NCI-H82 treated with DMSO at 0.1 percent for 48 hours (cell line): Measurements from ENCODE around the gene MAP2K7.

Experiments
- DNase-seq: peaks from one replicate; lab custom pipeline; 2025; ENCODE audit not compliant: unreplicated experiment; lab: John Stamatoyannopoulos, UW

The MAP2K7 gene

DNA sequence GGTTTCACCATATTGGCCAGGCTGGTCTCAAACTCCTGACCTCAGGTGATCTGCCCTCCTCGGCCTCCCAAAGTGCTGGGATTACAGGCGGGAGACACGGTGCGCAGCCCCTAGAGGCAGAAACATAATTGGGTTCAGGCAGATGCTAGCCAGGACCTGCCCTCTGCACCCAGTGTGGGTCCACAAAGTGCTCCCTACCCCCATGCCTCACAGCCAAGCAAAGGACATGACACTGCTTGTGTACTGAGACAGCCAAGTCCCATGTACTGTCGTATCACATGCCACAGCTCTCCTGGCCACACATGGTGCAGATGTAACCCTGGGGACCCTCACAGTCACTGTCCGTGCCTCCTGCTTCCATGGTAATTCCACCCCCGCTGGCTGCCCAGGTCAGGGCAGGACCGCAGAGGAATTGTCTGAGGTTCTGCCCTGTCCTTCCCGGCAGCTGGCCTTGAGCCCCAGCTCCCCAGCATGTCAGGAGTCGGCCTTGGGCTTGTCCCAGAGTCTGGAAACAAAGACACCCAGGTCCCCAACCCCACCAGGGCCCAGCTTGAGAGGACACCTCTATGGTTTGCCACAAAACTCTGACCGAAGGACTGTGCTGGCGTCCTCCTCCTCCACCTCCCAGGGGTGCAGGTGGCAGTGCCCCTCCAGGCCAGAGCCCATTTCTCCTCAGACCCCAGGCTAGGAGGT is 37.1 kb upstream of the MAP2K7 start:
- no peak for DNase-seq

GRCh38 chr19:7867092-7867844 is 36.4 kb upstream of the MAP2K7 start:
- DNase-seq = no peak

GRCh38 chr19:7868326-7868670 is 35.4 kb upstream of the MAP2K7 start:
- peak; percentile 44 for DNase-seq

DNA sequence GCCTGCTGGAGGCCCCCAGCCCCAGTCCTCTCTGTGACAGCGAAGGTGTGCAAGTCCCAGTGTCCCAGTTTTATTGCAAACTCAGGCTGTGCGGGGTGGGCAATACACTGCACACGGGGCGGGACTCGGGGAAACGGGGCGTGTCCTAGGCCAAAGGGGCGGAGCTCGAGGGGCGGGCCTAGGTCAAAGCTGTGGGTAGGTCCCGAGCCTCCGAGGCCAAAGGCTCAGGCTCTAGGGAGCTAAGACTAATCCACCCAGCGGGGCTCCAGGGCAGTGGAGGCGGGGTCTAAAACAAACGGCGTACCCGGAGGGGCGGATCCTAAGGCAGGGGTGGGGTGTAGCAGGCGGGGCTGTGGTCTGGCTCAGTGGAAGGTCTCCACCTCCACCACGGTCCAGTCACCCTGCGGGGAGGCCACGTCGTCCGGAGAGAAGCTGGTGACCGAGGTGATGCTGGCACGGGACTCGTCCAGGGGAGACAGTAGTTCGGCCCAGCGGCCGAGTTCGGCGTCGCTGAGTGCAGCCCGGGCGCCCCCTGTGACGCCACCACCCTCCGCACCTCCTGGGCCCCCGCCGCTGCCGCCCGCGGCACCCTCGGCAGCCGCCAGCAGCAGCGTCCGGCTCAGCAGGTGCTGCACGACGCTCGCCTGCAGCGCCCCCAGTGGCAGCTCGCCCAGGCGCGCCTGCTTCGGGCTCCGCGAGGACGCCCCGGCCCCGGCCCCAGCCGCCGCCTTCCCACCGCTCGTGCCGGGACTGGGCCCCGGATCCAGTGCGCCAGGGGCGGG is 34.8 kb upstream of the MAP2K7 start:
- peak; percentile 44 for DNase-seq

GRCh38 chr19:7869453-7869909 is 34.2 kb upstream of the MAP2K7 start:
- DNase-seq = no peak

DNA sequence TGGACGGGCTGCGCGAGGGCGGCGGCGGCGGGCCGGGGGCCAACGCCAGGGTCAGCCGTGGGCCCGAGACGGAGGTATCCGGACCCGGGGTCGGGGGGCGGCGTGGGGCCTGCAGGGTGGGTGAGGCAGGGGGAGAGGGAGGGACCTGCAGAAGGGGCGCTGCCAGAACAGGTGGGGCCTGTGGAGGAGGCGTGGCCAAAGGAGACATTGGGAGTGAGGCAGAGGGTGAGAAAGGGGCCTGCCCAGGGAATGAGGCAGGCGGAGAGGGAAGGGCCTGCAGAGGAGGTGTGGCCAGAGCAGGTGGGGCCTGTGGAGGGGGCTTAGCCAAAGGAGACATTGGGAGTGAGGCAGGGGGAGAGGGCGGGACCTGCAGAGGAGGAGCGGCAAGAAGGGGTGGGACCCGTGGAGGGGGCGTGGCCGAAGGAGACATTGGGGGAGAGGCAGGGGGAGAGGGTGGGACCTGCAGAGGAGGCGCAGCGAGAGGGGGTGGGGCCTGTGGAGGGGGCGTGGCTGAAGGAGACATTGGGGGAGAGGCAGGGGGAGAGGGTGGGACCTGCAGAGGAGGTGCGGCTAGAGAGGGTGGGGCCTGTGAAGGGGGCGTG is 33.7 kb upstream of the MAP2K7 start:
- DNase-seq = no peak

DNA sequence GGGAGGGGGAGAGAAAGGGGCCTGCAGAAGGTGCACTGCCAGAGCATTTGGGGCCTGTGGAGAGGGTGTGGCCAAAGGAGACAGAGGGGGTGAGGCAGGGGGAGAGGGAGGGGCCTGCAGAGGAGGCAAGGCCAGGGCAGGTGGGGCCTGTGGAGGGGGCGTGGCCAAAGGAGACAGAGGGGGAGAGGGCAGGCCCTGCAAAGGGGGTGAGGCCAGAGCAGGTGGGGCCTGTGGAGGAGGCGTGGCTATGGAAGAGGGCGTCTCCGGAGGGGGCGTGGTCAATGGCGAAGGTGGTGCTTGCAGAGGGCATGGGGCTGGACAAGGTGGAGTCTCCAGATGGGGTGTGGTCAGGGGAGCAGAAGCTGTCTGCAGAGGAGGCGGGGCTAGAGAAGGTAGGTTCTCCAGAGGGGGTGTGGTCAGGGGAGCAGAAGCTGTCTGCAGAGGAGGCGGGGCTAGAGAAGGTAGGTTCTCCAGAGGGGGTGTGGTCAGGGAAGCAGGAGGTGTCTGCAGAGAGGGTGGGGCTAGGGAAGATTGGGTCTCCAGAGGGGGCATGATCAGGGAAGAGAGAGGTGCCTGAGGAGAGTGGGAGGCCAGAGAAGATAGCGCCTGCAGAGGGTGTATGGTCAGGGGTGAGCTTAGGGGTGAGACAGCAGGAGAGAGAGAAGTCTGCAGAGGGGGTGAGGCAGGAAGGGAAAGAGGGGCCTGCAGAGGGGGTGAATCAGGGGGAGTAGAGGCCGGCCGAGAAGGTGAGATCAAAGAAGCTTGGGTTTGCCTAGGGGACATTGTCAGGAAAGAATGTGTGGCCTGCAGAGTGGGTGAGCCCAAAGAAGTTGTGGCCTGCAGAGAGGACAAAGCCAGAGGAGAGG is 32.9 kb upstream of the MAP2K7 start:
- peak; percentile 53 for DNase-seq

GRCh38 chr19:7871437-7872305 is 32.0 kb upstream of the MAP2K7 start:
- peak; percentile 91 for DNase-seq

DNA sequence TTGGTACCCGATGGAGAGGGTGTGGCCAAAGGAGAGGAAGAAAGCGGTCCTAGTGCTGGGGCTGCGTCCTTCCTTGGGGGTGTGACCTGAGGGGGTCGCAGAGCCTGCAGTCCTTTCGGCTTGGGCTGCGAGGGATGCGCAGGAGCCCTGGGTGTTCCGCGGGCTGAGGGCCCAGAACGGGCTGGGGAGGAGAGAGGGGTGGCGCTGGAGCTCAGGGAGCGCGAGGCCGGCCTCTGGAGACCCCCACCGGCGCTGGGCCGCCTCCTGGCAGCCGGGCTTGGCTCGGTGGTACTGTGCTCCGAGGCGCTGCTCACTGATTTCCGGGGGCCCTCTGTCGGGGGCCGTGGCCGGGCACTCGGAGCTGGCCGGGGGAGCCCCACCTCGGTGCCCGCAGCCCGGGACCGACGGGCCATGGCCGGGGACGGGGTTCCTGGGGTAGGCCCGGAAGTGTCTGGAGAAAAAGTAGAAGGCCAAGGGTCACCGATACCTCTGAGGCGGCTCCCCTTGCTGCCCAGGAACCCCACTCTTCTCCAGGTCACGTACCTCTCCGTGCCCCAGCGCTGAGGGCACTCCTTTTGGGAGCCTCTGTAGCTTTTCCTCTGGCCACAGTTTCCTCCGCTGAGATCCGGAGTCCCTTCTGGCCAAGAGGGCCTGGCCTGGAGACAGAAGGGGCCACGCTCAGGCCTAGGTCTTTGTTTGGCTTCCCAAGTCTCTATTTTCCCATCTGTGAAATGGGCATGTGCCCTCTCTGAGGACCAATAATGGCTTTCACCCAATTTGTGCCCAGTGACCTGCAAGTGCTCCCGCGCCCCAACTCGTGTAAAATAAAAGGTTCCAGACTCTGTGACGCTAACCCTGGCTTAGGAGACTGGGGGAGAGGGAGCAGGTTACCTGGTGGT is 31.1 kb upstream of the MAP2K7 start:
- DNase-seq = no peak

DNA sequence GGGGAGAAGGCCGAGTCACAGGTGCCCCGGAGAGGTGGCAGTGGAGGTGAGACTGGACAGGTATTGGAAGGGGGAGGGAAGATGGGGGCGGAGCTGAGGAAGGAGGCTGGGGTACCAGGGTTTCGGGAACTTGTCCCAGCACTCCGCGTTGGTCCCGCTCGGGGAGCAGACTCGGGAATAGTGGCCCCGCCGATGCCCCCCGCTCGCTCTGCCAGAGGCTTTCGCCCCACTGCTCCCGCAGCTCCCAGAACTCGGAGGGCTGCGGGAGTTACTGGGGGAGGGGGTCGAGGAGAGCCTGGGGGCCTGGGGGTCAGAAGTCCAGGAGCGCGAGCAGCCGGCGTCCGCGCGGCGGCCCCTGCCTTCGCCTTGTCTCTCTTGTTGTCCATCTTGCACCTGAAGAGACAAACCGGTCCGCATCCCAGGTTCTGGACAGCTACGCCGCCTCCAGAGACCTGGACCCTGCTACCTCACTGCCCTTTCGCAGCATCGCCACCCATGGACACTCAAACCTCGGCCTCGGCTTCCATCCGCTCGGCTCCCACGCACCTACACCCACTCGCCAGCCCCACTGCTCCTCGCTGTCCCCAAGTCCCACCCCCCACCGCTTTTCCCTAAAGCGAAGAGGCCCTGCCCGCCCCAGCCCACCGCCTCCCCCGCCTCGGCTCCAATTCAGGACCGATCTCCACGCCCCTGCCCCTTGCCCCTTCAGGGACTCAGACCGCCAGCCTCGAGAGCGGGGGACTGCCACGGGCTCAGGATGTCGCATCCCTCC is 30.2 kb upstream of the MAP2K7 start:
- no peak for DNase-seq

DNA sequence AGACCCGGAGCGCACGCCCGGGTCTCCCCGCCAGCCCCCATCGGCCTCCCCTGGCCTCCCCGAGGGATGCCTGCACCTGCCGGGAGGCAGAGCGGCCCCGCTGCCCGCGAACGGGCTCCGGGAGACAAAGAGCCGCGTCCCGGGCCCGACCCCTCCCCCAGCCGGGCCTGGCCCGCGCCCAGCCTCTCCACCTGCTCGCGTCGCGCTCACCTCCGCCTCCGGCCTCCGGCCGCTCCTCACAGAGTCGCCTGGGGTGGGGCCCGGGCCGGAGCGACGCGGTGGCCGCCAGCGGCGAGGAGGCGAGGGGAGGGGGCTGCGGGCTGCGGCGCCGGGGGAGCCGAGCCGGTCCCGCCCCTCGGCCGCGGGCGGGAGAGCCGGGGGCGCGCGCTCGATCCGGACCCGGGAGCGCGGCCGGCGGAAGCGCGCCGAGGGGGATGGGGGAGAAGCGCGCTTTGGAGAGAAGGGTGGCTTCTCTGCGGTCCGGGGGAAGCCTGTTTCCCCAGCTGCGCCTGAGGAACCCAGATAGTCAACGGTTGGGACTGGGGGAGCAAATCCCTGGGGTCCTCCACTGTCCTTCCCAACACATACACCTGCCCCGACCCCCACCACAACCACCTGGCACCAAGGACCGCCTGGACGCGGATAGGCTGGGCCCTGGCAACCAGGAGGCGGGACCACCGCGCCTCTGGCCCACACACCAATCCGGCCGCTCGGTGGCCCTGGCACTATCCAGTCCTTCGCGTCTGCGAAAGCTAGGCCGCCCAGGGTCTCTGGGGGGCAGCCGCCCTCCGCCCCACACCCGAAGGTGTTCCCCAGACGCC is 29.4 kb upstream of the MAP2K7 start, which contains the start of gene PRR36:
TSS of gene PRR36 (minus strand) at position 315 of the 821 bp plus-strand sequence. CDS start 701 bp downstream, outside the sequence.
- DNase-seq = peak; percentile 34

GRCh38 chr19:7874897-7875273 is 28.8 kb upstream of the MAP2K7 start:
- DNase-seq = no peak

DNA sequence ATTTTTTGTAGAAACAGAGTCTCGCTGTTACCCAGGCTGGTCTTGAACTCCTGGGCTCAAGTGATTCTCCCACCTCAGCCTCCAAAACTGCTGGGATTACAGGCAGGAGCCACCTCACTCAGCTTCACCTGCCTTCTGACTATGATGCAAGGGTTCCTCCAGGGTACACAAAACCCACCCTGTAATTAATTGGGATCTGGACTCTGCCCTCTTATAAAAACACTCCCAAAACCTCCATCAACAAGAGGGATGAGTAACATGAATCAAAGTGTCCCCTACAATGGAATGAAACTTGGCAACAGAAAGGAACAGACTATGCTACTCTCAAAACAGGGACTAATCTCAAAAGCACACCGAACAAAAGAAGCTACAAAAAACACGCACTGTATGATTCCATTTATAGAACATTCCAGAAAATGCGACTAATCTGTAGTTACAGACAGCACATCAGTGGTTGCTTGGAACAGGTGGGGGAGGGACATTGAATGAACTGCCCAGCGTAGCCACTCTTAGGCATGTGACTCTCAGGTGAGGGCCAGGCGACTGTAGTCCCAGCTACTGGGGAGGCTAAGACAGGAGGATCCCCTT is 26.3 kb upstream of the MAP2K7 start:
- no peak for DNase-seq

DNA sequence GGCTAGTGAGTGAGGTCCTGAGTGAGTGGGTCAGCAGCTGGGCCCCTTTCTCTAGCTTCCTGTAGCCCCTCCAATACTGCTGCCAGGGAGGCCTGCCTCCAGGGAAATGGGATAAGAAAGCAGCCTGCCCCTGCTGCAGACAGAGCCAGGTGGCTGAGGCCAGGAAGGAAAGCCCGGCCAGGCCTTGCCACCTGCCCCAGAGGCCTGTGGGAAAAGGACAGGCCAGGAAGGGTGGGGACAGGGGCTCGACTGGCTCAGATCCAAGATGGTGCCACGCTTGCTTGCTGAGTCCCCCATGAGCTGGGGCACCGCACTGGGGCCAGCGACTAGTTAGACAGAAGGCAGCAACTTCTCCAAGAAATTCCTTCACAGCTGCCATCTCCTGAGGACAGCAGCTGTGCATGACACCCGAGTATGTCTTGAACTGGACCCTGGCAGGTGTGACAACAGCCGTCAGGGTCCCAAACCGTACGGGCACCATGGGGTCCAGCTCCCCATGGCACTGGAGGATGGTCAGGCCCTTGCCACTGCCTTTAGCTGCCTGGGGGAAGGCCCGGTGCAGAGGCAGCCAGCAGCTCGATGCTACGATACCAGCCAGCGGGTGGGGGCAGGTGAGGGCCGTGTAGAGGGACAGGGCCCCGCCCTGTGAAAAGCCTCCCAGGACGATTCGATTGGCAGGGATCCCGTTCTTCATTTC is 24.4 kb upstream of the MAP2K7 start:
- DNase-seq = no peak

- DNase-seq = no peak
Measured at GRCh38 chr19:7879836-7880235, 23.8 kb upstream of the MAP2K7 start.

DNA sequence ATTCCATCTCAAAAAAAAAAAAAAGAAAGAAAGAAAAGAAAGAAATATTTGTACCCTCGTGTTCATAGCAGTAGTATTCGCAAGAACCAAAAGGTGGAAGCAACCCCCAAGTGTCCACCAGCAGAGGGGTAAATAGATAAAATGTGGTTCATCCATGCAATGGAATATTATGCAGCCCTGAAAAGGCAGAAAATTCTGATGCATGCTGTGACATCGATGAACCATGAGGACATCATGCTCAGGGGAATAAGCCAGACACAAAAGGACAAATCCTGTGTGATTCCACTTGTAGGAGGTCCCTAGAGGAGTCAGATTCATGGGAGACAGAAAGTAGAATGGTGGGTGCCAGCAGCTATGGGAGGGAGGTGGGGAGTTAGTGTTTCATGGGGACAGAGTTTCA is 21.8 kb upstream of the MAP2K7 start:
- DNase-seq = no peak
